Activated naive CD4-positive, alpha-beta T cell treated with anti-CD3 and anti-CD28 coated beads for 36 hours (primary cell): Measurements from ENCODE around the gene ZGLP1. TPM values are rescaled to one million over a fixed set of nuclear protein-coding genes. Genes with fewer than 3 reads are reported as not detected.

Source experiments
- CTCF ChIA-PET: fragments of 350-600 bp; sonication (Branson Sonifier 250); formaldehyde crosslinking; loops from one replicate; lab custom pipeline; 2021; ENCODE audit warnings: antibody characterized with exemption; lab: Charles Lee
- DNase-seq: peaks from one replicate; pipeline ENCODE4 v3.0.0-alpha.2; 2020
- H3K27ac Mint-ChIP-seq: one replicate; pipeline ENCODE4 v1.8.0; 2021; ENCODE audit warnings: mild to moderate bottlenecking, mixed read lengths
- H3K27me3 Mint-ChIP-seq: one replicate; pipeline ENCODE4 v1.8.0; 2021; ENCODE audit warnings: low read depth, mixed read lengths
- H3K36me3 Mint-ChIP-seq: one replicate; pipeline ENCODE4 v1.8.0; 2021; ENCODE audit warnings: low read depth, mixed read lengths
- H3K4me1 Mint-ChIP-seq: one replicate; pipeline ENCODE4 v1.8.0; 2021; ENCODE audit warnings: low read depth, mixed read lengths
- H3K4me3 Mint-ChIP-seq: one replicate; pipeline ENCODE4 v1.8.0; 2021; ENCODE audit warnings: mild to moderate bottlenecking, moderate library complexity, mixed read lengths
- H3K9me3 Mint-ChIP-seq: one replicate; pipeline ENCODE4 v1.8.0; 2021; ENCODE audit warnings: mixed read lengths
- intact Hi-C: fragments of 100-400 bp; cut with micrococcal nuclease; formaldehyde crosslinking; loops from one replicate; pipeline ENCODE4 v1.15.1; 2023
- total RNA-seq, 2 experiments: library from RNA; stranded (reverse); gene quantifications; one replicate each; pipeline ENCODE4 v1.2.3, GENCODE V29; 2021

The ZGLP1 gene
- total RNA-seq, 2 experiments from 2014 or later: 0.86 to 1.1 TPM

- no peaks in the 10 kb centered on the region for H3K9me3 Mint-ChIP-seq
- peaks cover 15% of the 10 kb centered on the region for H3K36me3 Mint-ChIP-seq
- H3K4me3 Mint-ChIP-seq: no peak overlapping the region
- DNase-seq: no peak
- intact Hi-C loops: no loop called here
- peak overlapping the region; percentile 0 for H3K27ac Mint-ChIP-seq
- no peaks in the 10 kb centered on the region for H3K4me1 Mint-ChIP-seq
- CTCF ChIA-PET: no interaction called here
- no peaks in the 10 kb centered on the region for H3K27me3 Mint-ChIP-seq
Measured at GRCh38 chr19:10321874-10322835, 12.5 kb upstream of the ZGLP1 start.

DNA sequence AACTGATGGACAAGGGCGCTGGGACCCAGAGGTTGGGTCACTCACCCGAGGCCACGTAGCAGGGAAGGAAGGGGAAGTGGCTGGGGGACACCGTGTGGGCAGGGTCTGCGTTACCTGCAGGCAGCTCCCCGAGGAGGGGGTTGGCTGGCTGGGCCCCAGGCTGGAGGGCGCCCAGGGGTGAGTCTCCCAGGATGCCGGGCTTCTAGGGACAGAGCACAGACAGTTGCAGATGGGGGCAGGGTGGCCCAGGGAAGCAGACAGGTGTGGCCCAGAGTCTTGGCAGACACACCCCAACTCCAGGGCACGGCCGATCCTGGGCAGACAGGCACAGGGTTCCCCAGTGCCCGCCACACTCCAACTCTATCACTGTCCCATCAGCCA, 11.8 kb upstream of the ZGLP1 start:
- Mint-ChIP-seq H3K27ac (no peak overlapping the region), H3K4me1 (no peaks in the 10 kb centered on the region), H3K27me3 (no peaks in the 10 kb centered on the region), H3K9me3 (no peaks in the 10 kb centered on the region), H3K36me3 (peaks cover 15% of the 10 kb centered on the region), H3K4me3 (no peak overlapping the region)
- intact Hi-C loops: no loop called here
- CTCF ChIA-PET: no interaction called here
- no peak for DNase-seq

GRCh38 chr19:10320602-10321416, 11.2 kb upstream of the ZGLP1 start:
- Mint-ChIP-seq H3K27ac (no peak overlapping the region), H3K4me1 (peaks cover 6% of the 10 kb centered on the region), H3K27me3 (no peaks in the 10 kb centered on the region), H3K4me3 (no peak overlapping the region), H3K9me3 (no peaks in the 10 kb centered on the region), H3K36me3 (peaks cover 20% of the 10 kb centered on the region)
- CTCF ChIA-PET: interaction anchor here (0.5 to 0.6 kb wide), 2 partner anchors 46 to 120 kb away, joined by 3 read pairs; no protein-coding TSS in a partner anchor
- intact Hi-C loops: no loop called here
- no peak for DNase-seq

- H3K27me3 Mint-ChIP-seq: no peaks in the 10 kb centered on the region
- CTCF ChIA-PET: interaction anchor here (0.6 to 0.8 kb wide), 2 partner anchors 17 to 39 kb away, joined by 3 to 4 read pairs; no protein-coding TSS in a partner anchor
- no peak for DNase-seq
- no peak overlapping the region for H3K4me3 Mint-ChIP-seq
- no peaks in the 10 kb centered on the region for H3K9me3 Mint-ChIP-seq
- no peak overlapping the region for H3K27ac Mint-ChIP-seq
- H3K36me3 Mint-ChIP-seq: peaks cover 20% of the 10 kb centered on the region
- intact Hi-C loops: no loop called here
- H3K4me1 Mint-ChIP-seq: peaks cover 18% of the 10 kb centered on the region
Measured at GRCh38 chr19:10318807-10319682, 9.4 kb upstream of the ZGLP1 start.

DNA sequence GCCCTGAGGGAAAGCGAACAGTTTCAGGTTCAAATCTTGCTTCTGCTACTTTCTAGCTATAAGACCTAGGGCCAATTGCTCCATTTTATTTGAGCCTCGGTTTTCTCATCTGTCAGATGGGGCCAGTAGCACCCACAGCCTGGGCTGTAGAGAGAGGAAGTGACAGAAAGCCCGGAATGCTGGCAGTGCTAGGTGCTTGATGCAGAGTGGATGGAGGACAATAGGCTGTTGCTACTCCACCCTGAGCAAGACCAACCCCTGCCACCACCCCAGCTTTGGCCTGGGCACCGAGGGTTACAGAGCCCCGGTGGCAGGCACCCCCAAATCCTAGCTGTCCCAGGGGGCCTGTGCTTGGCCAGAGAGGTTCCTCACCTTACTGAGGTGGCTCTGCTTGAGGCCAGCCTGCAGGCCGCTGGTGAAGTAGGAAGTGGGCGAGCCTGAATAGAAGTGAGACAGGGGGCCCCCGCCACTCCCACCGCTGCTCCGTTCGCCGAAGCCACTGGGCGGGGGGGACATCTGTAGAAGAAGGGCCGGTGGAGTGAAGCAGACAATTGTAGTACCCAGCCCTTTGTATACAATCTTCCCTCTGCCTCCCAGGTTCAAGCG, 8.3 kb upstream of the ZGLP1 start:
- CTCF ChIA-PET: interaction anchor here (0.6 kb wide), 1 partner anchor 59 kb away, joined by 3 read pairs; no protein-coding TSS in a partner anchor
- Mint-ChIP-seq H3K36me3 (peaks cover 23% of the 10 kb centered on the region), H3K4me3 (no peak overlapping the region), H3K27me3 (no peaks in the 10 kb centered on the region), H3K9me3 (no peaks in the 10 kb centered on the region), H3K4me1 (peaks cover 18% of the 10 kb centered on the region), H3K27ac (no peak overlapping the region)
- DNase-seq: no peak
- intact Hi-C loops: loop anchor here (2.0 kb wide), 2 partner anchors 15 to 47 kb away; partner anchors contain the start of genes ICAM1 and RAVER1

DNA sequence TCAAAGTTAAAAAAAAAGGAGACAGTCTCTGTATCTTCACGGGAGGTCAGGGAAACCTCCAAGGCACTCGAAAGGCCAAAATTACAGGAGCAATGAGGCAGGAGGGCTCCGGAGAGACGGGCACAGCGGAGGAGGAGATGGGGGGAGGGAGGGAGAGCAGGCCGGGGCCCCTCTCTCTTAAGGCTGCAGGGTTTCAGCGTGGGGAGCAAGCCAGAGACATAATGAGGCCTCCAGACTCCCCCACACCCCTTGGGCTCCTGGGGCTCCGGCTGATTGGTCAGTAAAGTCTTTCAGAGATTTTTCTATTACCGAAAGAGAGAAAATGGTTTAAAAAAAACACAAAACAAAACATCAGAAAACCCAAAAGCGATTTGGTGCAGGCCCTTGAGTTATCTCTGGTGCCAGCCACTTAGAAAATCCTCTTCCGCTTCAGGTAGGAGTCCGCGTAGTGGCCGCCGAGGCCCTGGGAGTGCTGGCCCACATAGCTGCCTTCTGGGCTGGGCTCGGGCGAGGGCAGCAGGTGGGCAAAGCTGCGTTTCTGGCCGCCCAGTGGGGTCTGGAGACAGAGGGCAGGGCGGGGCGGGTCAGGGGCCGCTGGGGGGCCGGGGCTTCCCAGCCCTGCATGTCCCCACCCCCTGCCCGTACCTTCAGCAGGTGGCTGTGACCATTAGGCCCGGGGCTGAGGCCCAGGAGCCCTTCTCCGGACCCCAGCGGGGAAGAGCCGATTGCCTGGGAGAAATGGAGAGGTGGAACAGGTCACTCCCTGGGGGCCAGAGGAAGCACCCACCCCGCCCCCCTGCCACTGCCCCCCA, 7.6 kb upstream of the ZGLP1 start:
- H3K27ac Mint-ChIP-seq: no peak overlapping the region
- H3K4me1 Mint-ChIP-seq: peaks cover 18% of the 10 kb centered on the region
- CTCF ChIA-PET: interaction anchor here (1.2 kb wide), 1 partner anchor 58 kb away, joined by 3 read pairs; no protein-coding TSS in a partner anchor
- no peaks in the 10 kb centered on the region for H3K27me3 Mint-ChIP-seq
- H3K4me3 Mint-ChIP-seq: no peak overlapping the region
- DNase-seq: no peak
- intact Hi-C loops: loop anchor here (2.0 kb wide), 2 partner anchors 16 to 46 kb away; partner anchors contain the start of genes ICAM1 and RAVER1
- H3K36me3 Mint-ChIP-seq: peaks cover 23% of the 10 kb centered on the region
- no peaks in the 10 kb centered on the region for H3K9me3 Mint-ChIP-seq

- H3K36me3 Mint-ChIP-seq: peaks cover 17% of the 10 kb centered on the region
- H3K4me1 Mint-ChIP-seq: peaks cover 18% of the 10 kb centered on the region
- intact Hi-C loops: loop anchor here (2.0 kb wide), 2 partner anchors 16 to 46 kb away; partner anchors contain the start of genes ICAM1 and RAVER1
- CTCF ChIA-PET: interaction anchor here (1.2 to 1.9 kb wide), 2 partner anchors 57 to 74 kb away, joined by 3 to 4 read pairs; no protein-coding TSS in a partner anchor
- no peak for DNase-seq
- H3K4me3 Mint-ChIP-seq: peak overlapping the region; percentile 89
- H3K27me3 Mint-ChIP-seq: no peaks in the 10 kb centered on the region
- peak overlapping the region; percentile 83 for H3K27ac Mint-ChIP-seq
- H3K9me3 Mint-ChIP-seq: no peaks in the 10 kb centered on the region
Measured at GRCh38 chr19:10316229-10317044, 6.8 kb upstream of the ZGLP1 start.

- no peaks in the 10 kb centered on the region for H3K27me3 Mint-ChIP-seq
- peak within 1 kb of the TSS; percentile 83 for H3K27ac Mint-ChIP-seq
- peak within 1 kb of the TSS; percentile 89 for H3K4me3 Mint-ChIP-seq
- DNase-seq: peak; percentile 94
- H3K9me3 Mint-ChIP-seq: no peaks in the 10 kb centered on the region
- CTCF ChIA-PET: interaction anchor here (1.0 to 1.9 kb wide), 3 partner anchors 15 to 75 kb away, joined by 4 to 7 read pairs (median 4); partner anchors contain the start of gene ICAM1
- H3K4me1 Mint-ChIP-seq: peaks cover 18% of the 10 kb centered on the region
- peaks cover 17% of the 10 kb centered on the region for H3K36me3 Mint-ChIP-seq
- intact Hi-C loops: loop anchor here (2.0 kb wide), 2 partner anchors 17 to 45 kb away; partner anchors contain the start of genes ICAM1 and RAVER1
Measured at GRCh38 chr19:10315335-10316214, 6.0 kb upstream of the ZGLP1 start, which contains the start of gene FDX2. FDX2 (minus strand) TSS chr19:10316015; CDS start chr19:10315996, 19 bp downstream.

DNA sequence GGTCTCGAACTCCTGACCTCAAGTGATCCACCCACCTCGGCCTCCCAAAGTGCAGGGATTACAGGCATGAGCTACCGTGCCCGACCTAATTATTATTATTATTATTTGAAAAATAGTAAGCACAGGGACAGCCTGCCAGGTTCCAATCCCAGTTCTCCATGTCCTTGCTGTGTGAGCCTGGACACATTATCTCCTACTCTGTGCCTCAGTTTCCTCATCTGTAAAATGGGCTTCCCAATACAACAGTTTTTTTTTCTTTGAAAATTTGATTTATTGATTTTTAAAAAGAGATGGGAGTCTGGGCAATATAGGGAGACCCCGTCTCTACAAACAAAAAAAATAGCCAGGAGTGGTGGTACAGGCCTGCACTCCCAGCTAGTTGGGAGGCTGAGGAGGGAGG, 3.3 kb downstream of the ZGLP1 start:
- H3K27me3 Mint-ChIP-seq: no peaks in the 10 kb centered on the region
- H3K4me1 Mint-ChIP-seq: no peaks in the 10 kb centered on the region
- no peak for DNase-seq
- H3K36me3 Mint-ChIP-seq: peaks cover 6% of the 10 kb centered on the region
- intact Hi-C loops: no loop called here
- CTCF ChIA-PET: interaction anchor here (1.5 kb wide), 1 partner anchor 37 kb away, joined by 4 read pairs; no protein-coding TSS in a partner anchor
- no peaks in the 10 kb centered on the region for H3K9me3 Mint-ChIP-seq
- no peak overlapping the region for H3K4me3 Mint-ChIP-seq
- no peak overlapping the region for H3K27ac Mint-ChIP-seq
